ENCODE results near the gene PLPP4.
"Not testable (repeated sequence)": the region's sequence is repeated elsewhere in the genome, so short reads cannot be mapped to it uniquely, and the experiment has no call there.

Gene PLPP4

DNA sequence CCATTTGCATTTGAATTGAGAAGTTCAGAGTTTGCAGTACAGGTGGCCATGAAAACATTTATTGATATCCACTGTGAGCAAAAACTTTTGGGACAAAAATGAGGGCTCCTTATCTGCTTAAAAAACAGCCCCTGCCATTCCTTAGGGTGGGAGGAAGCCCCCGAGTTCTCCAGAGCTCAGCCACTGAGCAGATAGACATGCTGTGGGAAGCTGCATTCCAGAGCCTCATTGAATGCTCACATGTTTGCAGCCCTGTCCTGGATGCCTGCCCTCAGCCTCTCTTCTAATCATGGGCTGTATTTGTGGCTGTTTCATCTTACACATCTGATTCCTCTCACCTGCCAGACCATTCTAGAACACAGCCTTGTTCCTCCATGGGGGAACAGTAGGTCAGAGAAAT is 33.3 kb downstream of the PLPP4 start:
- no peak for DNase-seq (ENCODE audit: low spot score)

DNA sequence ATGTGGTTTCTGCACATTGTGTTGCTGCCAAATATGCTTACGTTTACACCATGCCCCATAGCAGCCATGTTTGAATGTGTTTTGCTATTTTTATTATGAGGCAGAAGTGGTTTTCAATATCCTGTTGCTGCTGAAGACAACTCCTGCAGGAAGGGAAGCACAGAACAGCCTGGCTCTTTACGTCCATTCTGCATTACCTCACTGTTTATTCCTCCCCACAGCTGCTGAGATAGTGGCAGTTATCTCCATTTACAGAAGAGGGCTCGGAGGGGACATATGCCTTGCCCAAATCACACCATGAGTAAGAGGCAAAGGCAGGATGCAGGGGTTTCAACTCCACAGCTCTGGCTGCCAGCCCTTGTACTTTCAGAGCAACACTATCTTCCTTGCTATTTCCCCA is 35.3 kb downstream of the PLPP4 start:
- no peak for DNase-seq (ENCODE audit: low spot score)

DNA sequence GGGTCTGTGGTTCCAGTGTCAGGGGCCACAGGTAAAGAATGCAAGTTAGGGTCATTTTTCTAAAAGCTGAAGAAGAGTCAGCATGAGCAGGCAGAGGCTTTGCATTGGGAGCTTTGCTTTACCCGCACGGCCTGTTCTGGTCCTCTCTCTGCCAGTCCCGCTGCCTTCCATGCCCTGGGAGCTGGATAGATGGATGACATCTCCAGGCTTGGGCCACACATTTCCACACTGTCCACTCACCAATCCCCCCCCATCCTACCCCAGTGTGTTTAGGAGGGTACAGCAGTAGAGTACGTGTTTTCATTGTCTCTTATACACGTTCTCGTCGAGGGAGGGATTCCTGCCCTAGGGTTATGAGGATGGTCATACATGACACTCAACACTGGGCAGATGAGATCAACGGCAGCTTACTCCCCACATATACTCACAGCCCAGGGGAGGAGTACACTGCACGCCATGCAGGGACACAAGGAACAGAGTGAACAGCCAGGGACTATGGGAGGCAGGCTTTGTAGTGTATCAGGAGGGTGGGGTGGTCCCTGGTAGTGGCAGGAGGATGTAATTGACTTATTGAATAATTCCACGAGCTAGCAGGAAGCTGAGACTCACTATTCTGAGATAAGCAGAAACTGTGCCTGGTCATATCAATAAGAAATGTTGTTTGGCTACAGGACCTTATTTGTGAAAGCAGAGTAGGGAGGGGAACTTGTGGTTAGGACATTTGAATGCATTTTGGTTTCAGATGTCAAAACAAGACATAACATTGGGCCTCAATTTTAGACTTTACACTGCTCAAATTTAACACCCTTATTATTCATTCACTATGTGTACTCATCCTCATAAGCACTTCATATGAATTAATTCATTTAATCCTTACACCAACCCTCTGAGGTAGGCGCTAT is 36.6 kb downstream of the PLPP4 start:
- DNase-seq (ENCODE audit: low spot score): no peak

DNA sequence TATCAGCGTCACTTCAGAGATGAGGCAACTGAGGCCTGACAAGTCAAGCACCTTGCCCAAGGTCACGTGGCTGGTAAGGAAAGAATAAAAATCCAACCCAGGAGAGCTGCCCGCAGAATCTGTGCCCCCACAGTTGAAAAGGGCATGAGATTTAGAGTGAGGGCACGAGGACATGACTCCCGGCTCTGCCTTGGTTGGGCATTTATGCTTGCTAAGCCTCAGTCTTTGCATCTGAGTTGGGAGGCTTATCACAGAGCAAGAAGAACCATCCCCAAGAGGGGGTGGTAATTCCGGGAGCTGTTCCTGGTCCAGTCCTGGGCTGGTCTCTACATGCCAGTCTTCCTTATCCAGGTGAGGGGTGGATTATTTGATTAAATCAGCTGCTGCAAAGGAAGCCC is 37.3 kb downstream of the PLPP4 start:
- DNase-seq (ENCODE audit: low spot score): no peak

DNA sequence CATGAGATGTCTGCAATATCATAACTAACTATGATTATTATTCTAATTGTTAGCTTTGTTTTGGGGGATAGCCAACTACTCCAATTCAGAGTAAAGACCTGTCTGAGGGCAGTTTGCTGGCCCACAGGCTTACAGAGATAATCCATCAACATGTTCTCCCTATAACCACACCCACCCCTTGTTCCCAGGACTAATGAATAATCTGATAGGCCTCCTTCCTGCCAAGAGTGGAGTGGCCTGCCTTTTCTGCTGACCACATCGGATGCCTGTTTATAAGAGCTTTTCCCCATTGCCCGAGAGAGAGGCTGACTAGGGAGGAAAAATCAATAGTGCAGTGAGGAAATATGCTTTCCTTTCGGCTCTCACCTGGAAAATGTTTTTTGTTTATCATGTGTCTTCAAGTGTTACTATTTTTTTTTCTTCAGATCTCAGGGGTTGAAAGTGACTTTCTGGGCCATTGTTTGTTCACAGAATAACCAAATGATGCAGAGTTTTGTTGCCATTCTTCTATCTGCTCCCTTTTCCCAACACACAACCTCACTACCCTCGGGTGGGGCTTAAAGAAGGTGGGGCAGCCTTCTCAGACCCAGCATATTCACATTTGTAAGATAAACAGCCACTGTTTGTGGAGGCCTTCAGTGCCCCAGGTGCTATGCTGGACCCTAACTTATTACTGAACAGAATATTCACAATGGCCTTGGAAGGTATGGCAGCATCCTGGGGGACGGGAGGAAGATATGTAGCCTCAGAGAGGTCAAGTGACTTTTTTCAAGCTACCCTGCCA is 38.4 kb downstream of the PLPP4 start:
- no peak for DNase-seq (ENCODE audit: low spot score)

DNA sequence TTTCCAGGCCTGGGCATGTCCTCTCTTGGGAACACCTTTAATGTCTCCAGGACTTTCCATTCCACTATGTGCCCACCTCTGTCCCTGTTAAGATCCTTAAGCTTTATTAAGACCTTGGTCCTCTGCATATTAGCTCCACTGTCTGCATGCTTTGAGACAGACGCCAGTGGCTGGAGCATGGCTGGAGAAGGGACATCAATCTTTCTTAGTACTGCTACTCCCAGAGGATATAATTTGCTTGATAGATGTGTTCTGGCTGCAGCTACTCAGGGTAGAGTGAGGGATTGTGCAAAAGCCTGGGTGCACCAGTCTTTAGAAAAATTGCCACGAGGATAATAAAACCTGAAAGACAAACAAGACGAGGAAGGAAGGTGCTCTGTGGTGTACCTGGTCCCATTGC is 42.9 kb downstream of the PLPP4 start:
- no peak for DNase-seq (ENCODE audit: low spot score)

DNA sequence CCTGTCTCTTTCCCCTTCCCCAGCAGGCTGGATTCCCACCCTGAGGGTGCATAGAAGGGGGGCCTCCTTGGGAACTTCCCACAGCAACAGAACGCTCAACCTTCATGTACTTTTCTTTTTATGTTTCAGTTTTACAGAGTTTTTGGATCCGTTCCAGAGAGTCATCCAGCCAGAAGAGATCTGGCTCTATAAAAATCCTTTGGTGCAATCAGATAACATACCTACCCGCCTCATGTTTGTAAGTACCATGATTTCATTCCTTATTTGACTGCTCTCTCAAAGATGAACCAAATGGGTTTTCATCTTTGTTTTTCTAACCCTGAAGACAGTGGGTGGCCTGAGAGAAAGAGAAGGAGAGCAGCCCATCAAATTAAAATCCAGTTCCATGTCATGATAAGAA is 46.7 kb downstream of the PLPP4 start:
- DNase-seq (ENCODE audit: low spot score): no peak

DNA sequence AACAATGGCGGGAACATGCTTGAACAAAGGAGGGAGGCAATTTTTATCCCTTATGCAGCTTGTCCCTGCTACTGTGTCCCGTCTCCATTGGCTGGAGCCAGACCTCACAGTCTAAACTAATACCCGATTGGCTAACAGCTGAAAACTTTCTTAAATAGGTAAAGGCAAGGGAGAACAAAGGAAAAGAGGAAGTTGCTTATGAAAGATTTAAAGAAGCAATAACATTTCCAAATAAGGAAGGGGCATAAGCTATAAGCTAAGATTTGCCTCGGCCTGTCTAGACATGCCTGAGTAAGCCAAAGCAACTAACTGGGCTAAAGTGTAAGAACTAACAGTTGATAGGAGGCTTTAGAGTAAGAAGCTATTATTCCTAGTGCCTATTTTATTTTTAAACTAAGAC is 47.2 kb downstream of the PLPP4 start:
- DNase-seq (ENCODE audit: low spot score): not testable (repeated sequence)

DNA sequence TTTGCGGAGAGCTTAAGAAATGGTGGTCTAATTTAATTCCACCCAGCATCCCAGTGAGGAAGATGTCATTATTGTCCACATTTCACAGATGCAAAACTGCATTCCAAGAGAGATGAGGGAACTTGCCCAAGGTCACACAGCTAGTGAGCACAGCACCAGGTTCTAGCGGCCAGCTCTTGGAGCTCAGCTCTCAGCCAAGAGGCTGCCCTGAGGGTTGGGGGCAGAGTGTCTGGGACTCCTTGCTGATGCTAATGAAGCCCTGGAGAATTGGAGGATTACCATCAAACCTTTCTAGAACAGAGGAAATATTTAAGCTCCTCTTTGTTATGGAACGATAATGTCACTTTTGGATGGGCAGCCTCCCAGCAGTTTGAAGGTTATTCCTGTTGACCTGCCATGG is 48.0 kb downstream of the PLPP4 start:
- peak; percentile 42 for DNase-seq (ENCODE audit: low spot score)

DNA sequence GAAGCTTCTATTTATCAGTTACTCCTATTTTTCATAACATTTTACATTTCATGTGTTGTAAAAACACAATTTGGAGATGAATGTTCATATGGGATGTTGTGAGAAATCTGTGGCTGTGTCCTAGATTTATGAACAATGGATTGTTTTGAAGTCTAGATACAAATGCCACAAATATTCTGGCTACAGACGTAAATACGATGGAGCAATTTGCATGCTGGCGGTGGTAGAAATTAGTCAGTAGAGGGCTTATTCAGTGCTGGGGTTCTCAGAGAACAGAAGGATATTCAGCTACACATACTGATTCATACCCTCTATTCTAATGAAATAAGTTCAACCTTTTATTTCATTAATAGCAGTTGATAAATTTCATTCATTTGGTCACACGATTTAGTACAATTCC is 48.8 kb downstream of the PLPP4 start:
- DNase-seq (ENCODE audit: low spot score): peak; percentile 23

DNA sequence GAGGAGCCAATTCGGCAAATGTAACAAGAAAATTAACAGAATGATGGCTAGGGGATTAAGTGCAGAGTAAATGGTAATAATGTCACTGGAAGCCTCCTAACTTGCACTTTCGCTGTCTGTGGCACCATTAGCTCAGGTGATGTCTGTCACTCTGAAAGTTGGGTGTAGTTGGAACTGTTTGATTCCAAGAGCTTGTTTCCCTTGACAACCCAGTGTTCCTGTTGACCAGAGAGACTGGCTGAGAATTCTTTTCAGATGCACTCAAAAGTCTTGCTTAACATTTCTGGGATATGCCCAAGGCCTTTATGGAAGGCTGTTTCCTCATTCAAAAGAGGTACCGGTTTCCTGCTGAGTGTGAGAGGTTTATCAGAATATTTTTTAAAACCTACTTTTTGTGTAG is 49.6 kb downstream of the PLPP4 start:
- peak; percentile 4 for DNase-seq (ENCODE audit: low spot score)

DNA sequence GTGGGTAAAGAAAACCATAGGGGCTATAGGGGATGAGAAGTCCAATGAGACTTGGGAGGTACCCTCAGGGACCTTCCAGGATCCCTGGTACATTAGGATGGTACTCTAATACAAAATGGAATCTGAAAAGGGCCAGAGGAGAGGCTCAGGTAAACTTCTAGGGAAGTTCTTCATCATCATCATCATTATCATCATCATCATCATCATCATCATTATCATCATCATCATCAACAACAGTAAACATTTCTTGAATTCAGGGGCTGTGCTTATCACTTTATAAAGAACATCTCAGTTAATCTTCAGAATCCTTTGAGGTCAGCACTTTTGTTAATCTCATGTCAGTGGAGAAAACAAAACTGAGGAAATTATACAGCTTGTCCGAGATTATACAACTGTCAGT is 50.1 kb downstream of the PLPP4 start:
- DNase-seq (ENCODE audit: low spot score): no peak

DNA sequence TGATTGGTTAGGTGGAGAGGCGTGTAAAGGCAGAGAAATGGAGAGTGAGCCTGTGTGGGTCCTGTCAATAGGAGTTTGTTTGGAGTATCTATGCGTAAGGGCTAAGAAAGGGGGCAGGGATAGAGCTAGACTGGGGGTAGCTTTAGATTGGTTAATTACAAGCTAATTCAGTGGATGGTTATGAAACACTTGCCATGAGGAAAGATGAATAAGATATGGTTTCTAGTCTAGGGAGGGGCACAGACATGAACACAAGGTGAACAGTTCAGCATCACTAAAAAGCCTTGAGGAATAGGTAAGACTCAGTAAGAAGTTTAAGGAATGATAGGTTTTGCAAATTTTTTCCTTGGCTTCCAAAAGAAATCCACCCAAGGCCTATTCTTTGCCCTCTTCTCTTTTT is 50.6 kb downstream of the PLPP4 start:
- DNase-seq (ENCODE audit: low spot score): no peak

DNA sequence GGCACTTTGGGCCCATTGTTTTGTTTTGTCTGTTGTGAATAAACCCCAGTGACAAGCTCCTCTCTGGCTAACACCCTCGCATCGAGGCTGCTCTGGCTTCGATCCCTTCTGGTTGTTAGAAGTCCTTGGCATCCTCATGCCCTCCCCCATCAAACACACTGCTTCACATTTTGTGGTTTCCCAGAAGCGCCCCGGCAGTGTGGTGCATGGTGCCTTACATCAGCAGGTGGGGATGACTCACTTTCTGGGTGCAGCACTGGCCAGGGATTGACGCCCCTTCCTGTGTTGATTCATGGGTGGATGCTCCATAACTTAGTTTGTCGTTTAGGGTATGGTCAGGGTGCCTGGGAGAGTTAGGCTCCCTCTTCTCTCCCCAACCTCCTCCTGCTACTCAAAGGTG is 51.4 kb downstream of the PLPP4 start:
- no peak for DNase-seq (ENCODE audit: low spot score)

DNA sequence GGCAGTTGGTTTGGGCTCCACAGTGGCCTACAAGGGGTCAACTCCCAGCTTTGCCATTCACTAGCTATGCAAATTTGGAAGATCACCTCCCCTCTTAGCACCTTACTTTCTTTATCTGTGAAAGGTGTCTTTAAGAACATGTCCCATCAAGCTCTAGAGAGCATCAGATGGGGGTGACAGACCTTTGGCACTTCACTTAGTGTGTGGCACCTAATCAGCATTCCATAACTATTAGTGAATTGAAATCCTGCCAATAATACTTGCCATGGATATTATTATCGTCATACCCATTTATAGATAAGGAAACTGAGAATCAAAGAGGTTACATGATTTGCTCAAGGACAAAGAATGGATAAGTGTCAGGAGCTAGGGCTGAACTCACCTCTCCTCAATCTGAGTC is 51.9 kb downstream of the PLPP4 start:
- no peak for DNase-seq (ENCODE audit: low spot score)

DNA sequence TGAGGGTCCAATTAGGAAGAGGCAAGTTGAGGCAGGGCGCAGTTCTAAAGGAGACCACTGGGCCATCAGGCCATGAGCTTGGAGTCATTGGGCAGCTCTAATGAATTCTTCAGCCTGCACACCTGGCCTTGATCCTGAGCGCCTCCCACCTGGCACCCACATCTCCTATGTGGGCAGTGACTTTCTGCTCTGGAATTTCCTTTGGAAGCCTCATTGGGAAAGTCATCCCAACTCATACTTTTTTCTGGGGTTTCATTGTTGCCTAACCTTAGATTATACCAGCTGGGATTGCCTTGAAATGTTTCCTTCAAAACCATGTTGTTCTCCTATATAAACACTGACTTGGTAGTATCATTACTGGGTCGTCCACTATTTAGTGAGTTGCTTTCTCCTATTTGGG is 54.1 kb downstream of the PLPP4 start:
- no peak for DNase-seq (ENCODE audit: low spot score)

DNA sequence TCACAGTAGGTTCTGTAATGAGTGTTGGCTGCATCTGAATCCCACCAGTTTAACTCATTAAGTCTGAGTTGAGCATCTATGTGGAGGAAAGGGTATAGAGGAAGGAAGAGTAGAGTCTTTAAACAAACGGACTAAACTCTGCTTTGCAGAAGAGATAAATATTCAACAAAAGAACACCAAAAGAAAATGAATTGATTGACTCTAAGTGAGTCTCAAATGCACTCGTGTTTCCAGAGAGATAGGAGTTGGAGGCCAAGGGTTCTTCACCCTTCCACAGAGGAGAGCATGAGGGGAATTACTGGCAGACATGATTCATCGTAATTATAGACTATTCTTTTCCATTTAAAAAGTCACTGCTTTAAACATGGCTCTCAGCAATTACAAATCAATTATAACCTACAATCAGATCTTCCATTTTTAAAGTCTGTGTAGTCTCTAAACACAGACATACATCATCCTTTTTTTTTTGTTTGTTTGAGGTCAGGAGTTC is 56.3 kb downstream of the PLPP4 start:
- DNase-seq (ENCODE audit: low spot score): no peak

DNA sequence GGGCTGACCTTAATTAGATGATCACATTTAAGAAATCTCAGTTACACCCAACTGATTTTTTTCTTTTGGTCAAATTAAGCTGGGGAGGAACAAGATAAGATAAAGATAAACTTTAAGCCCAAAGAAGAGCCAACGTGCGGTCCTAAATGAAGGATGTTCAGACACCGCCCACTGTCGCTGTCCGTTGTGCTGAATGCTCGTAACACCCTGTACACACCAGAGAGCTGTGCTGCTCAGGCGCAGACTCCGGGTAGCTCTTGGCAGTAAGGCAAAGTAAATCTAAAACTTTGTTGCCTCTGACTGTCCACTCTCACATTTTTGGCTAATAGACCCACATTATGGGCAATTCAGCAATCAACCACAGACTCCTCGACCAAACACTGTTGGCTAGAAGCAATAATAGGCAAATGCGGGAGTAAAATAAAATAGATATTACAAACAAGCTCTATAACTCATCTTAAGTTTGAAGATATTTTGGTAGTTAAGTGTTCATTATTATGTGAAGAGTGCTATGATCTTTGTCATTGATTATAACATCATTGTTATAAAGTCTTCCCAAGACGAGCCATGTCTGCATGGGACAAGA is 57.1 kb downstream of the PLPP4 start:
- DNase-seq (ENCODE audit: low spot score): no peak

DNA sequence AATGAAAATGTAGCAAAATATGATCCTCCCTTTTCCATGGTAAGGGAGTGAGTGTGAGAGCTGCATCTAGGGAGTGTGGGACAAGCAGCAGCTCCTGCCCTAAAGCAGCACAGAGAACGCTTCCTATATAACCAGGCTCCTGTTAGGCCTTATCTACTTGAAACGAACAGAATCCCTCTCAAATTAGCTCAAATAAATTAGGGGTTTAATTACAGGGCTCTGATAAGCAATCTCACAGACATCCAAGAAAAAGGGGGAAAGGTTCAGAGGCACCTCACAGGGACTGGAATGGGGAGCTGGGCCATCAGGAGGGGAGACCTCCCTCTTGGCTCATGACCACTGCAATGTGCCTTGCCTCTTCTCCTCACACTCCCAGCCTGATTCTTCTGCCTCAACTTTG is 57.9 kb downstream of the PLPP4 start:
- no peak for DNase-seq (ENCODE audit: low spot score)

DNA sequence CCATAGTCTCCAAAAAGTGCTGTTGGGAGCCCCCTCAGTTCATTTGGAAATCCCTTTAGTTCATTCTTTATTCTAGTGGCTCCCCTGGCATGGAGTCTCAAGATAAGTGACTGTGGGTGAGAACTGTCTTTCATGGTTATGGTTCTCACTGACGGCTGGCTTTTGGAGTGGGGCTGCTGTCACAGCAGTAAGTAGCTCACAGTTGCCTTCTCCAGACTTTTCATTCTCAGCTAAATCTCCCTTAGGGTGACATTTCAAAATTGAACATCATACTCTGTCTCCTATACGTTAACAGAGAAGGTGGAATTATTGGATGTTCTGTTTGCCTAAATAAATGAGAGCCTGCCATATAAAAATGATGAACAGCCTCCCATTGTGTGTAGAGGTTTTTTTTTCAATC is 58.7 kb downstream of the PLPP4 start:
- DNase-seq (ENCODE audit: low spot score): no peak

DNA sequence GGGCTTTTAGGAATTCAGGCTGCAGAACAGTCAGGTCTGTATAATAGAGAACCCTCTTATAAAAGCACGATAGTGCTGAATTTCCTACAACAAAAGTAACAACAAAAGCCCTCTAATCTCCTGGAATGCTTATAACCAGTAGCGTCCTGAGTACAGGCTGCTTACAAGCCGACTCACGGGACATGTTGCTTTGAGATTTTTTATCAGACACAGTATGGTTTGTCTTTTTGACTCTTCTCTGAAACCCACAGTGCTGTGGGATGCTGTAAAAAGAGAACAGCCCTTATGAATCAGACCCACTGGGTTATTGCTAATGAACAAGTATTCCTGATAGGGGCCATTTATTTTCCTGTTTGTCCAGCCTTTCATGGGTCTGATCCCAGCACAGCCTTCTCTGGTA is 59.4 kb downstream of the PLPP4 start:
- DNase-seq (ENCODE audit: low spot score): no peak

DNA sequence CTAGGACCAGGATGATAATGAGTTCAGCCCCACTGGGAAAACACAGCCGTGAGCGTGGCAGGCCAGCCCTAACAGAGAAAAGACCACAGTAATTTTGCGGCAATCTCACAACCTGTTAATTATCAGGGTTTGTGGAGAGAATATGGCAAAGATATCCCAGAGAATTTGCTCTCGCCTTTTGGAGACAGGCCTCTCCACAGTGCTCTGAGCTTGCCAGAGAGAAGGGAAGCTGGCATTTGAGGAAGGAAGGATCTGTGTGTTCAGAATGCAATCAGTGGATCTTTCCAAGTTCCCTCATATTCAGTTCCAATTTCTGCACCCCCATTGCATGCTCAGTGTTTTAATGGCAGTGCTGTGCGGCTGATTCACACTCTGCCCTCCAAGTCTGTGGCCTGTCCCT is 60.2 kb downstream of the PLPP4 start:
- peak; percentile 8 for DNase-seq (ENCODE audit: low spot score)

All from putamen (tissue), 1 donor.